Frontal cortex (tissue), 4 donors: ENCODE data around the gene PDCD1. TPM values are rescaled to one million over a fixed set of nuclear protein-coding genes. Genes with fewer than 3 reads are reported as not detected.

Experiments used
- DNase-seq, 2 donors: peaks; one replicate each; pipeline ENCODE4 v3.0.0; 2012; ENCODE audit warnings: low spot score in 2 of 2
- FAIRE-seq: peaks from 2 replicates; lab custom pipeline; 2012; peaks lifted over from hg19 to GRCh38; lab: Jason Lieb, UNC
- total RNA-seq: library from RNA; depleted of rRNA; stranded (reverse); fragments of >200 nt; gene quantifications from one replicate; pipeline ENCODE4 v1.2.3, GENCODE V29; 2014
- donor health status: control.
- donor health status: control.
- donor health status: control.

The PDCD1 gene
- total RNA-seq, 1 donor from 2014 or later: 0.41 TPM

GRCh38 chr2:241896746-241897201, 38.1 kb upstream of the PDCD1 start:
- DNase-seq (no peak), FAIRE-seq (no peak)

- DNase-seq (no peak), FAIRE-seq (no peak)
Measured at GRCh38 chr2:241895712-241896641, 37.3 kb upstream of the PDCD1 start.

- no peak for DNase-seq
- FAIRE-seq: no peak
Measured at GRCh38 chr2:241895427-241895711, 36.7 kb upstream of the PDCD1 start.

- DNase-seq (no peak), FAIRE-seq (no peak)
Measured at GRCh38 chr2:241894681-241895426, 36.2 kb upstream of the PDCD1 start.

GRCh38 chr2:241894056-241894641, 35.5 kb upstream of the PDCD1 start:
- FAIRE-seq (no peak), DNase-seq (no peak)

- no peak for DNase-seq
- no peak for FAIRE-seq
Measured at GRCh38 chr2:241893265-241893664, 34.6 kb upstream of the PDCD1 start.

- DNase-seq (no peak), FAIRE-seq (no peak)
Measured at GRCh38 chr2:241892299-241893137, 33.8 kb upstream of the PDCD1 start.

- DNase-seq: no peak
- FAIRE-seq: no peak
Measured at GRCh38 chr2:241891988-241892298, 33.2 kb upstream of the PDCD1 start.

- no peak for FAIRE-seq
- no peak for DNase-seq
Measured at GRCh38 chr2:241891315-241891987, 32.8 kb upstream of the PDCD1 start.

GRCh38 chr2:241890524-241891235, 32.0 kb upstream of the PDCD1 start:
- FAIRE-seq: no peak
- DNase-seq: no peak

- DNase-seq (no peak), FAIRE-seq (no peak)
Measured at GRCh38 chr2:241888641-241889040, 29.9 kb upstream of the PDCD1 start.

- no peak for FAIRE-seq
- DNase-seq: no peak
Measured at GRCh38 chr2:241887806-241888522, 29.3 kb upstream of the PDCD1 start.

GRCh38 chr2:241886840-241887447, 28.2 kb upstream of the PDCD1 start:
- DNase-seq (no peak), FAIRE-seq (no peak)

GRCh38 chr2:241885946-241886643, 27.4 kb upstream of the PDCD1 start:
- DNase-seq: no peak
- no peak for FAIRE-seq

- DNase-seq (no peak), FAIRE-seq (no peak)
Measured at GRCh38 chr2:241885291-241885945, 26.7 kb upstream of the PDCD1 start.

GRCh38 chr2:241884951-241885290, 26.2 kb upstream of the PDCD1 start:
- FAIRE-seq (no peak), DNase-seq (no peak)

GRCh38 chr2:241882091-241882625, 23.5 kb upstream of the PDCD1 start:
- peak in 1 of 2 donors; percentile 49 for DNase-seq
- FAIRE-seq: no peak
